IMR-90 (cell line): ENCODE data around the gene DUT. TPM values are rescaled to one million over a fixed set of nuclear protein-coding genes. Genes with fewer than 3 reads are reported as not detected.

ENCODE experiments used
- ATAC-seq: fragments of 200-7000 bp; cut with Tn5 transposase; 2 replicates; pipeline ENCODE4 v1.9.1; 2020; ENCODE audit warnings: low read depth, mild to moderate bottlenecking, moderate library complexity
- BruUV-seq: library from RNA; stranded (reverse); fragments of 400-500 nt; replicated peaks from 2 replicates; lab custom pipeline; 2021; lab: Mats Ljungman, UMichigan
- CTCF ChIA-PET: fragments of 300-600 bp; formaldehyde crosslinking; extraction: SDS; loops from one replicate; lab custom pipeline; 2021; ENCODE audit warnings: antibody characterized with exemption; lab: Yijun Ruan, JAX
- POLR2A ChIA-PET: fragments of 300-600 bp; sonication (Branson Sonifier 250); formaldehyde crosslinking; loops from one replicate; lab custom pipeline; 2022; ENCODE audit warnings: antibody characterized with exemption; ENCODE audit not compliant: unreplicated experiment; lab: Charles Lee
- DNase-seq: peaks from one replicate; pipeline ENCODE4 v3.0.0; 2013
- H2AFZ ChIP-seq: replicated peaks from 2 replicates; pipeline ENCODE3; 2013; ENCODE audit warnings: low read length, mild to moderate bottlenecking; ENCODE audit not compliant: poor library complexity
- H2AK5ac ChIP-seq: 2 replicates; pipeline ENCODE4 v1.6.1; 2013; ENCODE audit warnings: low read depth, low read length, inconsistent platforms
- H2AK9ac ChIP-seq: replicated peaks from 2 replicates; pipeline ENCODE3; 2013; ENCODE audit warnings: mild to moderate bottlenecking, low read depth, low read length, moderate library complexity; ENCODE audit not compliant: poor library complexity
- H2BK120ac ChIP-seq: 2 replicates; pipeline ENCODE4 v1.6.1; 2013; ENCODE audit warnings: low read depth, low read length, inconsistent platforms
- H2BK15ac ChIP-seq: 3 replicates; pipeline ENCODE4 v1.6.1; 2013; ENCODE audit warnings: low read depth, low read length, inconsistent platforms
- H2BK20ac ChIP-seq: 2 replicates; pipeline ENCODE4 v1.6.1; 2013; ENCODE audit warnings: low read depth, mild to moderate bottlenecking, inconsistent platforms, low read length, moderate library complexity
- H2BK5ac ChIP-seq: 2 replicates; pipeline ENCODE4 v1.6.1; 2013; ENCODE audit warnings: mild to moderate bottlenecking, low read depth, low read length, inconsistent platforms; ENCODE audit not compliant: poor library complexity, severe bottlenecking
- H3K14ac ChIP-seq: replicated peaks from 2 replicates; pipeline ENCODE4 v1.6.1; 2013; ENCODE audit warnings: low read depth, low read length, inconsistent platforms
- H3K18ac ChIP-seq: 2 replicates; pipeline ENCODE4 v1.6.1; 2013; ENCODE audit warnings: low read depth, low read length, control low read depth
- H3K23ac ChIP-seq: 2 replicates; pipeline ENCODE4 v1.6.1; 2013; ENCODE audit warnings: low read depth, low read length, inconsistent platforms
- H3K27ac ChIP-seq: 2 replicates; pipeline ENCODE4 v1.5.1; 2013; ENCODE audit warnings: mild to moderate bottlenecking, control low read depth, low read length; ENCODE audit not compliant: insufficient read depth
- H3K27me3 ChIP-seq: 2 replicates; pipeline ENCODE4 v1.6.1; 2013; ENCODE audit warnings: low read length; ENCODE audit not compliant: control insufficient read depth, insufficient read depth
- H3K36me3 ChIP-seq: 2 replicates; pipeline ENCODE4 v1.6.1; 2013; ENCODE audit warnings: low read length, mixed read lengths; ENCODE audit not compliant: control insufficient read depth, insufficient read depth
- H3K4ac ChIP-seq: 2 replicates; pipeline ENCODE4 v1.6.1; 2013; ENCODE audit warnings: low read depth, low read length, inconsistent platforms
- H3K4me1 ChIP-seq: 2 replicates; pipeline ENCODE4 v1.6.1; 2013; ENCODE audit warnings: low read length, mixed read lengths; ENCODE audit not compliant: control insufficient read depth, insufficient read depth
- H3K4me2 ChIP-seq: 2 replicates; pipeline ENCODE4 v1.6.1; 2013; ENCODE audit warnings: low read depth, mild to moderate bottlenecking, control low read depth, low read length, moderate library complexity
- H3K4me3 ChIP-seq: 2 replicates; pipeline ENCODE4 v1.5.1; 2013; ENCODE audit warnings: low read depth, mild to moderate bottlenecking, control low read depth, low read length, moderate library complexity; ENCODE audit not compliant: insufficient read depth
- H3K56ac ChIP-seq: 2 replicates; pipeline ENCODE4 v1.6.1; 2013; ENCODE audit warnings: low read length, inconsistent platforms; ENCODE audit not compliant: insufficient read depth; ENCODE audit errors: extremely low read depth
- H3K79me1 ChIP-seq, 2 experiments: 2 replicates each; pipeline ENCODE4 v1.6.1; 2013; ENCODE audit warnings: low read length in 2 of 2, inconsistent platforms in 1 of 2, low read depth in 1 of 2
- H3K9ac ChIP-seq: 2 replicates; pipeline ENCODE4 v1.6.1; 2013; ENCODE audit warnings: low read depth, low read length, control low read depth
- H3K9me1 ChIP-seq: 2 replicates; pipeline ENCODE4 v1.6.1; 2013; ENCODE audit warnings: low read length, inconsistent platforms; ENCODE audit not compliant: insufficient read depth
- H3K9me3 ChIP-seq: 2 replicates; pipeline ENCODE4 v1.6.1; 2013; ENCODE audit warnings: low read length; ENCODE audit not compliant: control insufficient read depth, insufficient read depth
- H4K20me1 ChIP-seq: 2 replicates; pipeline ENCODE4 v1.6.1; 2013; ENCODE audit warnings: low read length, inconsistent platforms; ENCODE audit not compliant: insufficient read depth
- H4K5ac ChIP-seq: 2 replicates; pipeline ENCODE4 v1.6.1; 2013; ENCODE audit warnings: mild to moderate bottlenecking, low read depth, low read length, control low read depth
- H4K8ac ChIP-seq, 2 experiments: 2 replicates each; pipeline ENCODE4 v1.6.1; 2013; ENCODE audit warnings: low read depth in 2 of 2, low read length in 2 of 2, control low read depth in 1 of 2, inconsistent platforms in 1 of 2
- H4K91ac ChIP-seq: 2 replicates; pipeline ENCODE4 v1.6.1; 2013; ENCODE audit warnings: low read depth, low read length, inconsistent platforms; ENCODE audit not compliant: insufficient read depth
- CHD1 ChIP-seq: IDR thresholded peaks from 2 replicates; pipeline ENCODE4 v1.6.1; 2012; ENCODE audit warnings: low read depth, low read length, improper control_type of control experiment
- FOS ChIP-seq: fragments of 150-350 bp; IDR thresholded peaks from 2 replicates; pipeline ENCODE4 v1.6.1; 2016; ENCODE audit warnings: low read depth, low read length
- MXI1 ChIP-seq: IDR thresholded peaks from 2 replicates; pipeline ENCODE4 v1.6.1; 2012; ENCODE audit warnings: low read depth, mild to moderate bottlenecking, low read length, moderate library complexity, borderline replicate concordance
- NFE2L2 ChIP-seq: fragments of 150-350 bp; IDR thresholded peaks from 2 replicates; pipeline ENCODE4 v1.6.1; 2016; ENCODE audit warnings: low read depth, mild to moderate bottlenecking, low read length
- POLR2A ChIP-seq: IDR thresholded peaks from 2 replicates; pipeline ENCODE4 v1.6.1; 2012; ENCODE audit warnings: mild to moderate bottlenecking, low read depth, low read length
- whole genome bisulfite sequencing, 2 experiments: methylation state at CpG; one replicate each; pipeline versions ENCODE4 v1.1.5 to v1.1.7; 2013; ENCODE audit warnings: missing lambda C conversion rate in 2 of 2; ENCODE audit not compliant: insufficient read length in 1 of 2; ENCODE audit errors: extremely low coverage in 2 of 2; 5-methylcytosine and 5-hydroxymethylcytosine counted together
- dilution Hi-C: fragments of 300-500 bp; cut with HindIII; formaldehyde crosslinking; loops from one replicate; pipeline ENCODE4 v1.14.3; 2018; ENCODE audit warnings: low sequenced_read_pairs; ENCODE audit not compliant: unreplicated experiment
- in situ Hi-C: fragments of 300-500 bp; cut with MboI; formaldehyde crosslinking; loops from 3 replicates; pipeline ENCODE4 v1.14.3; 2019; ENCODE audit warnings: low sequenced_read_pairs, inconsistent platforms, mixed read lengths
- intact Hi-C: fragments of 100-400 bp; cut with micrococcal nuclease; formaldehyde crosslinking; loops from 2 replicates; pipeline ENCODE4 v1.10.0; 2022
- polyA plus RNA-seq, 3 experiments: library from polyadenylated mRNA; depleted of rRNA; stranded (reverse); fragments of >200 nt; gene quantifications; 2 replicates each; pipeline ENCODE4 v1.2.3, GENCODE V29; 2012; ENCODE audit warnings: low replicate concordance in 1 of 3
- total RNA-seq: library from RNA; depleted of rRNA; stranded (reverse); fragments of >200 nt; gene quantifications from 2 replicates; pipeline ENCODE4 v1.2.3, GENCODE V29; 2012
- TF ChIP-seq, protein P1 (sequence below): fragments of 150-350 bp; IDR thresholded peaks from 2 replicates; pipeline ENCODE4 v1.6.1; 2016; ENCODE audit warnings: low read depth, mild to moderate bottlenecking, low read length, moderate library complexity, borderline replicate concordance
- TF ChIP-seq, protein P2 (sequence below): conservative IDR thresholded peaks from 2 replicates; pipeline ENCODE4 v1.5.1; 2012; ENCODE audit warnings: mild to moderate bottlenecking, low read depth, low read length, improper control_type of control experiment

Gene DUT
- total and polyA plus RNA-seq, 2 of the 4 experiments (the other 2 are of a cell fraction) = 18.8 to 36.4 TPM

DNA sequence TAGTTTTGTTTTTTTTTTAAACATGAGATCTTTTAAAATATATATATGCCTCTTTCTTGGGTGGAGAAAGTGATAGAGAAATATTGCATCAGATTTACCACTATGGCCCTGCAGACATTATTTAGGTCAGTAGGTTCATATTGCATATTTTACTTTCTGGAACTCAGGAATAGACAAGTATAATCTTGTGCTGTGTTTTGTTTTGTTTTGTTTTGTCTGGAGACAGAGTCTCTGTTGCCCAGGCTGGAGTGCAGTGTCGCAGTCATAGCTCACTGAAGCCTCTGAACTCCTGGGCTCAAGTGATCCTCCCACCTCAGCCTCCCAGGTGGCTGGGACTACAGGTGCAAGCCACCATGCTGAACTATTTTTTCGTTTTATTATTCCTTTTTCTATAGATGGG is 21.5 kb upstream of the DUT start:
- WGBS, 2 experiments = no CpG with 5 or more reads among the region's 2 CpGs
- no peak overlapping the region for H2BK20ac ChIP-seq
- ATAC-seq = no peak
- H3K9me3 ChIP-seq = no peaks in the 10 kb centered on the region
- H3K27me3 ChIP-seq = peaks cover 18% of the 10 kb centered on the region
- H3K4ac ChIP-seq = no peak overlapping the region
- H3K9ac ChIP-seq = no peak overlapping the region
- no peak overlapping the region for H4K5ac ChIP-seq
- H3K14ac ChIP-seq = no peak overlapping the region
- H2AK5ac ChIP-seq = no peak overlapping the region
- no peak overlapping the region for H2BK120ac ChIP-seq
- no peaks in the 10 kb centered on the region for H3K9me1 ChIP-seq
- BruUV-seq = no TSS peak
- no peak overlapping the region for H2AFZ ChIP-seq
- no peak overlapping the region for H4K91ac ChIP-seq
- H3K56ac ChIP-seq = no peak overlapping the region
- ChIA-PET CTCF (no interaction called here), POLR2A (no interaction called here)
- H3K18ac ChIP-seq = no peak overlapping the region
- no peak for DNase-seq
- TF ChIP-seq, protein P1, sequence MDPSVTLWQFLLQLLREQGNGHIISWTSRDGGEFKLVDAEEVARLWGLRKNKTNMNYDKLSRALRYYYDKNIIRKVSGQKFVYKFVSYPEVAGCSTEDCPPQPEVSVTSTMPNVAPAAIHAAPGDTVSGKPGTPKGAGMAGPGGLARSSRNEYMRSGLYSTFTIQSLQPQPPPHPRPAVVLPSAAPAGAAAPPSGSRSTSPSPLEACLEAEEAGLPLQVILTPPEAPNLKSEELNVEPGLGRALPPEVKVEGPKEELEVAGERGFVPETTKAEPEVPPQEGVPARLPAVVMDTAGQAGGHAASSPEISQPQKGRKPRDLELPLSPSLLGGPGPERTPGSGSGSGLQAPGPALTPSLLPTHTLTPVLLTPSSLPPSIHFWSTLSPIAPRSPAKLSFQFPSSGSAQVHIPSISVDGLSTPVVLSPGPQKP = no peak
- no peak for TF ChIP-seq NFE2L2
- TF ChIP-seq CHD1 = no peak
- no peak for TF ChIP-seq POLR2A
- TF ChIP-seq, protein P2, sequence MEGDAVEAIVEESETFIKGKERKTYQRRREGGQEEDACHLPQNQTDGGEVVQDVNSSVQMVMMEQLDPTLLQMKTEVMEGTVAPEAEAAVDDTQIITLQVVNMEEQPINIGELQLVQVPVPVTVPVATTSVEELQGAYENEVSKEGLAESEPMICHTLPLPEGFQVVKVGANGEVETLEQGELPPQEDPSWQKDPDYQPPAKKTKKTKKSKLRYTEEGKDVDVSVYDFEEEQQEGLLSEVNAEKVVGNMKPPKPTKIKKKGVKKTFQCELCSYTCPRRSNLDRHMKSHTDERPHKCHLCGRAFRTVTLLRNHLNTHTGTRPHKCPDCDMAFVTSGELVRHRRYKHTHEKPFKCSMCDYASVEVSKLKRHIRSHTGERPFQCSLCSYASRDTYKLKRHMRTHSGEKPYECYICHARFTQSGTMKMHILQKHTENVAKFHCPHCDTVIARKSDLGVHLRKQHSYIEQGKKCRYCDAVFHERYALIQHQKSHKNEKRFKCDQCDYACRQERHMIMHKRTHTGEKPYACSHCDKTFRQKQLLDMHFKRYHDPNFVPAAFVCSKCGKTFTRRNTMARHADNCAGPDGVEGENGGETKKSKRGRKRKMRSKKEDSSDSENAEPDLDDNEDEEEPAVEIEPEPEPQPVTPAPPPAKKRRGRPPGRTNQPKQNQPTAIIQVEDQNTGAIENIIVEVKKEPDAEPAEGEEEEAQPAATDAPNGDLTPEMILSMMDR = no peak
- TF ChIP-seq MXI1 = no peak
- no peak for TF ChIP-seq FOS
- no peak overlapping the region for H2BK5ac ChIP-seq
- in situ Hi-C loops = no loop called here
- H4K8ac ChIP-seq = no peak overlapping the region
- no peaks in the 10 kb centered on the region for H3K79me1 ChIP-seq
- H2AK9ac ChIP-seq = no peak overlapping the region
- H3K4me3 ChIP-seq = no peak overlapping the region
- no peaks in the 10 kb centered on the region for H3K36me3 ChIP-seq
- no peak overlapping the region for H2BK15ac ChIP-seq
- no peaks in the 10 kb centered on the region for H3K4me1 ChIP-seq
- intact Hi-C loops = no loop called here
- H3K4me2 ChIP-seq = no peak overlapping the region
- no peak overlapping the region for H3K27ac ChIP-seq
- H4K20me1 ChIP-seq = no peaks in the 10 kb centered on the region
- no peak overlapping the region for H3K23ac ChIP-seq
- dilution Hi-C loops = no loop called here
